ENCODE measurements around the gene SND1.

- no peak for TF ChIP-seq CTCF (IDR thresholded peaks at IDR 0.05; ENCODE audit: extremely low read depth in 1 of 2, insufficient read depth in 1 of 2, low read depth in 1 of 2, low read length in 2 of 2)
- TF ChIP-seq JUN (IDR thresholded peaks at IDR 0.05; ENCODE audit: borderline replicate concordance, insufficient read depth, insufficient read length, low read depth): no peak
Measured at GRCh38 chr7:127890726-127891125, 238.7 kb downstream of the SND1 start.

All from endothelial cell of umbilical vein (primary cell).